KBM-7 (cell line): ENCODE measurements around the gene TXNRD2.
"Not testable (repeated sequence)": the region's sequence is repeated elsewhere in the genome, so short reads cannot be mapped to it uniquely, and the experiment has no call there.

Experiments
- DNase-seq: peaks from one replicate; pipeline ENCODE4 v3.0.0-alpha.2; 2015
- in situ Hi-C: fragments of 300-500 bp; cut with MboI; formaldehyde crosslinking; loops from 2 replicates; pipeline ENCODE4 v1.14.3; 2020; ENCODE audit warnings: low sequenced_read_pairs, low pct_unique_long_range_greater_than_20kb, mixed read lengths

TXNRD2 gene

DNA sequence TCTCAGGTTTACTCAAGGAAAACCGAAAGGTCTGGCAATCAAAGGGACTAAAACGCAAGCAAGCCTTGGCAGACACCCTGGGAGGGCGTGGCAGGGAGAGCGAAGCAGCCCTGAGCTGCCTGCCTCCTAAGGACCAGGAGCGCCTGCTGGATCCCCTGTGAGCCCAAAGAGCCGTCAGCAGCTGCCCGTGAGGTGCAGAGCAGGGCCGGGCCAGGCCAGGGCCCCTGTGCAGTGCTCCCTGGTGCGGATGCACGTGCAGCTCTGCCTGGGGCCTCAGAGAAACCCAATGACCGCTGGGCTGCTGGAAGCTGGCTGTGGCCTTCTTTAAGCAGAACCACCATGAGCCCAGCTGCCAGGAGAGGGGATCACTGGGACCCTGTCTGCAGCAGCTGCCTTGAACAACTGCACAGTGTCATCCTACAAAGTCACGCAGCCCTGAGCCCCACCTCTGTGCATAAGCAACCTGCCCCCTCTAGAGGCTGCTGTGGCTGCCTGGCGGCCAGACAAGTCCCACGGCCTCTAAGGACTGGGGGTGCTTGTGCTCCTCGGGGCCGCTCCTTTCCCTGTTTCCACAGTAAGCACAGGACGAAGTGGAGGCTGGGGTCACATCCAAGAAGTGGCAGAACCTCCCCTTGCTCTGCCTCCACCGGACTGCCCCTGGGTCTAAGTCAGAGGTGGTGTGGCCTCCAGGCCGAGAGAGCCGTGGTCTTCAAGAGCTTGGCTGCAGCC lies 29.2 kb downstream of the TXNRD2 start:
- no peak for DNase-seq
- in situ Hi-C loops: loop anchor here (10.0 to 25.0 kb wide), 2 partner anchors 100 to 158 kb away; partner anchors contain the start of genes ARVCF and TANGO2

DNA sequence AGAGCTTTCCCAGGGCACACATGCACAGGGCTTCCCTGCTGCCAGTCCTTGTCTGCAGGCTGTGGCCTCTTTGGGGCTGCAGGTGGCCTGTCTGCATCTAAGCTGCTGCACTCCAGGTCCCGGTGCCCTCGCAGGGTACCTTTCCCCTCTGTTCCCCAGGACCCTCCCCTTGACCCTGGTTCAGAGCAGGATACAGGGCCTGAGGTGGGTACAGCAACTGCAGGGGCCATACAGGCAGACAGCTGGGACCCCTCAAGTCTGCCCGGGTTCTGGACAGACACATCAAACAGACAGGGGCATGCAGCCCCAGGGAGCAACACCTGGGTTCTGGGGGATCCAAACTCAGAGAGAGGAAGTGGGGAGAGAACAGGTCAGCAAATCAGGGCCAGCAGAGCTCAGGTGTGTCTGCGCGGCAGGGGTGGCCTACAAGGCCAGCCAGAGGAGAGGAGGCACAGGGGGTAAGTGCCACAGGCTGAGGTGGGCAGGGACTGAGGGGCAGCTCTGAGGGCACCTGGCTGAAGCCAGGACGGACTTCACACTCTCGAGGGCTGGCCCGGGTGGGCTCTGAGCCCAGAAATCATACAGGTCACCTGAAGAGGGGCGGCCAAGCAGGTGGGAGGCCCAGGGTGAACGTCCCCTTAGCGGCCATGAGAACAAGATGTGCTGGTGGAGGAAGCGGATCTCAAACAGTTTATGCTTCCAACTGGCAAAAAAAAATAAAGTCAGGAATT lies 29.9 kb downstream of the TXNRD2 start:
- in situ Hi-C loops: loop anchor here (10.0 to 25.0 kb wide), 2 partner anchors 101 to 157 kb away; partner anchors contain the start of genes ARVCF and TANGO2
- DNase-seq: no peak

- DNase-seq: no peak
- in situ Hi-C loops: loop anchor here (10.0 to 25.0 kb wide), 2 partner anchors 102 to 155 kb away; partner anchors contain the start of genes ARVCF and TANGO2
Observed at GRCh38 chr22:19910180-19910744, 31.4 kb downstream of the TXNRD2 start.

- in situ Hi-C loops: loop anchor here (10.0 to 25.0 kb wide), 2 partner anchors 103 to 155 kb away; partner anchors contain the start of genes ARVCF and TANGO2
- peak; percentile 90 for DNase-seq
Observed at GRCh38 chr22:19909350-19910179, 32.1 kb downstream of the TXNRD2 start.

DNA sequence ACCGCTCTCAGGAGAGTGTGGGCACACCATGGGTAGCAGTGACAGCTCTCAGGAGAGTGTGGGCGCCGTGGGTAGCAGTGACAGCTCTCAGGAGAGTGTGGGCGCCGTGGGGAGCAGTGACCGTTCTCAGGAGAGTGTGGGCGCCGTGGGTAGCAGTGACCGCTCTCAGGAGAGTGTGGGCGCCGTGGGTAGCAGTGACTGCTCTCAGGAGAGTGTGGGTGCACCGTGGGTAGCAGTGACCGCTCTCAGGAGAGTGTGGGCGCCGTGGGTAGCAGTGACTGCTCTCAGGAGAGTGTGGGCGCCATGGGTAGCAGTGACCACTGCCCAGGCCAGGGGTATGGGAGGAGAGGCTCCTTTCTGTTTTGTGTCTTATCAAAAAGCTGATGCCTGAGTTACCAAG lies 33.7 kb downstream of the TXNRD2 start:
- in situ Hi-C loops: loop anchor here (25.0 kb wide), 1 partner anchor 104 kb away; the partner anchor contains the start of genes ARVCF and TANGO2

GRCh38 chr22:19906864-19907263 lies 34.8 kb downstream of the TXNRD2 start:
- in situ Hi-C loops: loop anchor here (25.0 kb wide), 1 partner anchor 105 kb away; the partner anchor contains the start of genes ARVCF and TANGO2
- DNase-seq: not testable (repeated sequence)

More for the DNA sequence above, 33.7 kb downstream of the TXNRD2 start:
- DNase-seq: not testable (repeated sequence)

GRCh38 chr22:19905347-19906276 lies 36.0 kb downstream of the TXNRD2 start:
- no peak for DNase-seq
- in situ Hi-C loops: loop anchor here (25.0 kb wide), 1 partner anchor 107 kb away; the partner anchor contains the start of genes ARVCF and TANGO2

- in situ Hi-C loops: loop anchor here (25.0 kb wide), 1 partner anchor 107 kb away; the partner anchor contains the start of genes ARVCF and TANGO2
- no peak for DNase-seq
Observed at GRCh38 chr22:19904935-19905334, 36.7 kb downstream of the TXNRD2 start.

DNA sequence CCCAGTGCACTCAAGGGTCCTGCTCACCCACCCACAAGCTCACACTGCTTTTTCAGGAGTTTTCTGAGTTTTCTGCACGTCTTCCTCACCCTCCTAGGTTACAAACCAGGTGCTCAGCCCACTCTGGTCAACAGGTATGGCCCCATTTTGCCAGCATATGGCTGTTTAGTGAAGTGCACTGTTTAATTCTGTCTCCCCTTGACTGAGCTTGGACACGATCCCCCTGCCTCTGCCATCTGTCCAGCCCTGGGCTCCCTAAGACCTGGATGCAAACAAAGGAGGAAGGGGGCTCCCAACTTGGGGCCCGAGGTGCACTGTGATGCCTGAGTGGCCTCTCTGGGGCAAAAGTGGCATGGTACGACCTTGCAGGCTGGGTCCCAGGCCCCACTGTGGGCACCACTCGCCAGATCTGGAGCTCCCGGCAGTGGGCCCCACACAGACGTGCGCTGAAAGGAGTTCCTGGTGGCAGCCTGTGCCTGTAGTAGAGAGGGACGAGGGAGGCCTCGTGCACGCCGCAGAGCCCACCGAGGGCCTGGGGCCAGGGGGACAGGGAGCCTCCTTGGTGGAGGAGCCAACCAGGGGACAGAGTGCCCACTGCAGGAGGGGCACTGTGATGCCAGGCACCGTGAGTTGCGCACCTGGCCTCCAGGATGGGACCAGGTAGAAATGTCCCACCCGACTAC lies 37.3 kb downstream of the TXNRD2 start:
- in situ Hi-C loops: loop anchor here (25.0 kb wide), 1 partner anchor 108 kb away; the partner anchor contains the start of genes ARVCF and TANGO2
- no peak for DNase-seq

DNA sequence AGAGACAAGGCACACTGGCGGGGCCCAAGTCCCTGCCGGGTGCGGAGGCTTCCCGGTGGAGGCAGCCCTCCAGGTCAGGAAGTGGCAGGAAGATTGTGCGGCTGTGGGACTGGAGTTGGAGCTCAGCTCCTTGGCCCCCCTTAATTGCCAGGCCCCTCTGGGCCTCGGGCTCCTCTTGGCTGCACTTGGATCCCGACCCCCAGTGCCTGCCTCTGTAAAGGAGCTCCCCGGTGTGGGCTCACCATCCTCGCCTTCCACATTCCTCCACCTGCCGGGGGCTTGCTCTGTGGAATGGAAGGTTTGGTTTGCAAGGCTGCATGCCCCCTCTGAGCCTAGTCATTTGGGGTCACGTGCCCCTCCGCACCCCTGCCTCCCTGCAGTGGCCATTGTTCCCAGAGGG lies 38.1 kb downstream of the TXNRD2 start:
- DNase-seq: no peak
- in situ Hi-C loops: loop anchor here (25.0 kb wide), 1 partner anchor 109 kb away; the partner anchor contains the start of genes ARVCF and TANGO2

DNA sequence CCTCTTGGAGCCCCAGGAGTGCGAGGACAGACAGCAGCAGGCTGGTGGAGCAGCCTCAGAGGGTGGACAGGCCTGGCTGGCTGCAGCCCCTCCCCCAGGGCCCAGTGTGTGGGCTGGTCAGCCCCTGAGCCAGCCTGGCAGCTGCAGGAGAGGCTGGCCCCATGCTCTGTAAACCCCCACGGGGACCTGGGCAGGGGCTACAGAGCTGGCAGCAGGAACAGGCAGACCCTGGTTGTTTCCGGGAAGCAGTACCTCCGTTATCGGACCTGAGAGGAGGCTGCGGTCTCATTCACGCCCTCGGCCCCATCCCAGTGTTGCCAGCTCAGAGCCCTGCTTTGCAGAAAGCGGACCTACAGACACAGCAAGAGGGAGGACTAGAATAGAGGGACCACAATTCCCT lies 38.6 kb downstream of the TXNRD2 start:
- no peak for DNase-seq
- in situ Hi-C loops: loop anchor here (25.0 kb wide), 1 partner anchor 109 kb away; the partner anchor contains the start of genes ARVCF and TANGO2

DNA sequence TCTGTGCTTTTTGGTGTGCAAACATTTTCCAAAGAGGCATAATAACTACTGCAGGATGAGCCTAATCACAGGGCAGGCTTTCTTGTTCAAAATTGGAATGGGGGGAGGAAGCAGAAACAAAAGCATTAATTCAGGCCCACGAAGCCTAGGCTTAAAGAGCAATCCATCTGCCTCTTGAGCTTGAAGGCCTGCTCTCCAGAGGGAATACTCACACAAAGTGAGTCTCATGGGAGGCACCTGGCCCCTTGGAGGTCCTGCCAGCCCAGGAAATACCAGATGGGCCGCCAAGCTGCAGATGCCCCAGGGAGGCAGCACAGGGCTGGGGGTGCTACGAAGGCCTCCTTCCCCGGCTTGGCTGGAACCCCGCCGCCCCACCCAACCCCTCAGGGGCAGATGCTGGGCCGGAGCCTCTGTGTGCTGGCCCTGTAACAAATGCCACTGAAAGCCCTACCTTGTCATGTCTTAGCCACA lies 39.3 kb downstream of the TXNRD2 start:
- DNase-seq: no peak
- in situ Hi-C loops: loop anchor here (25.0 kb wide), 1 partner anchor 110 kb away; the partner anchor contains the start of genes ARVCF and TANGO2

DNA sequence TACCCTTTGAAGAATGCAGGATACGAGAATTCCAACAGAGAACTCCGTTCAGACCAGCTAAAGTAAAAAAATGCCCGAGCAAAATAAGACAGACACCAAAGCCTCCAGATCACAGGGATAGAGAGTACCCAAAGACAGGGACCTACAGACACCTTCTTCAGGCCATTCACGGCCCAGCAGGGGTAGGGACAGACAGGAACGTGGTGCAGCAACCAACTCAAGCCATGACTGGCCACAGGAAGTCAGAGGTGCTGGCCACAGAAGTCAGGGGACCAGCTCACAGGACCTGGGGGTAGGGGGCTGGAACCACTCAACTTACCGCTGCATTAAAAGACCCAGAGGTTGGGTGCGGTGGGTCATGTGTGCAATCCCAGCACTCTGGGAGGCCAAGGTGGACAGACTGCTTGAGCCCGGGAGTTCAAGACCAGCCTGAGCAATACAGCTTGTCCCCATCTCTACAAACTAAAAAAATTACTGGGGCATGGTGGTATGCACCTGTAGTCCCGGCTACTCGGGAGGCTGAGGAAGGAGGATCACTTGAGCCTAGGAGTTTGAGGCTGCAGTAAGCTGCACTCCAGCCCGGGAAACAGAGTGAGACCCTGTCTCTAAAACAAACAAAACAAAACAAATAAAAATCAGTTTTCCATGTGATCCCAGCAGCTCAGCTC lies 39.9 kb downstream of the TXNRD2 start:
- in situ Hi-C loops: loop anchor here (25.0 kb wide), 1 partner anchor 111 kb away; the partner anchor contains the start of genes ARVCF and TANGO2
- DNase-seq: no peak

- DNase-seq: no peak
- in situ Hi-C loops: loop anchor here (25.0 kb wide), 1 partner anchor 111 kb away; the partner anchor contains the start of genes ARVCF and TANGO2
Observed at GRCh38 chr22:19900707-19901436, 40.7 kb downstream of the TXNRD2 start.

- no peak for DNase-seq
- in situ Hi-C loops: no loop called here
Observed at GRCh38 chr22:19898831-19899567, 42.6 kb downstream of the TXNRD2 start.
